Umbilical cord (tissue), 2 donors: ENCODE measurements around the gene DYNLT2. TPM values are rescaled to one million over a fixed set of nuclear protein-coding genes. Genes with fewer than 3 reads are reported as not detected.

Source experiments
- DNase-seq: peaks from one replicate; pipeline ENCODE4 v3.0.0-alpha.2; 2015; ENCODE audit warnings: low spot score
- total RNA-seq: library from RNA; depleted of rRNA; stranded (reverse); fragments of >200 nt; gene quantifications from one replicate; pipeline ENCODE4 v1.2.3, GENCODE V29; 2014; ENCODE audit warnings: low replicate concordance; ENCODE audit not compliant: insufficient read depth

Gene DYNLT2
- 13.0 TPM for total RNA-seq

GRCh38 chr6:169751242-169752073, at the start of gene DYNLT2, which contains the start of gene ERMARD:
Gene DYNLT2 (minus strand): TSS chr6:169751572. CDS start chr6:169751458, 114 bp downstream.
Gene ERMARD (plus strand): TSS chr6:169751622. CDS start chr6:169751658, 36 bp downstream.
- DNase-seq: peak; percentile 95

- no peak for DNase-seq
Measured at GRCh38 chr6:169800668-169801395, 49.5 kb upstream of the DYNLT2 start.

- DNase-seq: no peak
Measured at GRCh38 chr6:169800116-169800667, 48.8 kb upstream of the DYNLT2 start.

GRCh38 chr6:169799474-169799926, 48.1 kb upstream of the DYNLT2 start:
- DNase-seq: no peak

- no peak for DNase-seq
Measured at GRCh38 chr6:169798764-169799473, 47.5 kb upstream of the DYNLT2 start.

- DNase-seq: no peak
Measured at GRCh38 chr6:169795196-169795595, 43.8 kb upstream of the DYNLT2 start.

GRCh38 chr6:169794317-169795055, 43.1 kb upstream of the DYNLT2 start:
- DNase-seq: no peak

- no peak for DNase-seq
Measured at GRCh38 chr6:169793408-169793807, 42.0 kb upstream of the DYNLT2 start.

GRCh38 chr6:169792306-169793015, 41.1 kb upstream of the DYNLT2 start:
- no peak for DNase-seq

GRCh38 chr6:169791721-169792131, 40.4 kb upstream of the DYNLT2 start:
- DNase-seq: peak; percentile 13

- peak; percentile 79 for DNase-seq
Measured at GRCh38 chr6:169789944-169790927, 38.9 kb upstream of the DYNLT2 start.

- DNase-seq: no peak
Measured at GRCh38 chr6:169789146-169789943, 38.0 kb upstream of the DYNLT2 start.

- DNase-seq: no peak
Measured at GRCh38 chr6:169788809-169789145, 37.4 kb upstream of the DYNLT2 start.

GRCh38 chr6:169787797-169788196, 36.4 kb upstream of the DYNLT2 start:
- no peak for DNase-seq

GRCh38 chr6:169786349-169786748, 35.0 kb upstream of the DYNLT2 start:
- DNase-seq: no peak

- no peak for DNase-seq
Measured at GRCh38 chr6:169785566-169785965, 34.2 kb upstream of the DYNLT2 start.

GRCh38 chr6:169784821-169785340, 33.5 kb upstream of the DYNLT2 start:
- no peak for DNase-seq
